GM12878 (cell line): ENCODE data around the gene OPRPN. TPM values are rescaled to one million over a fixed set of nuclear protein-coding genes. Genes with fewer than 3 reads are reported as not detected.

ENCODE experiments used
- DPF2 ChIP-seq: fragments of 450-650 bp; IDR thresholded peaks from 2 replicates; pipeline ENCODE4 v1.6.1; 2017; ENCODE audit warnings: mild to moderate bottlenecking
- HDAC6 ChIP-seq: fragments of 200-600 bp; sonication (generic); IDR thresholded peaks from one replicate; pipeline ENCODE4 v1.8.0; 2017; ENCODE audit warnings: antibody characterized with exemption; ENCODE audit not compliant: unreplicated experiment
- MXI1 ChIP-seq: fragments of 150-350 bp; IDR thresholded peaks from 2 replicates; pipeline ENCODE4 v1.6.1; 2011; ENCODE audit warnings: low read depth, mild to moderate bottlenecking, inconsistent platforms, low read length, improper control_type of control experiment
- MYB ChIP-seq: fragments of 150-350 bp; IDR thresholded peaks from 2 replicates; pipeline ENCODE4 v1.6.1; 2014; ENCODE audit warnings: mild to moderate bottlenecking, low read depth, low read length, borderline replicate concordance
- POLR2A ChIP-seq: IDR thresholded peaks from 2 replicates; pipeline ENCODE4 v1.6.1; 2011; ENCODE audit warnings: low read depth, mild to moderate bottlenecking, low read length
- POU2F2 ChIP-seq: IDR thresholded peaks from 3 replicates; pipeline ENCODE4 v1.6.1; 2011; ENCODE audit warnings: low read depth, mild to moderate bottlenecking, low read length, borderline replicate concordance
- STAT3 ChIP-seq: IDR thresholded peaks from 2 replicates; pipeline ENCODE4 v1.6.1; 2011; ENCODE audit warnings: low read depth, low read length, improper control_type of control experiment
- TAF1 ChIP-seq: IDR thresholded peaks from 2 replicates; pipeline ENCODE4 v1.6.1; 2011; ENCODE audit warnings: mild to moderate bottlenecking, low read depth, low read length, borderline replicate concordance
- WRNIP1 ChIP-seq: IDR thresholded peaks from 2 replicates; pipeline ENCODE4 v1.6.1; 2011; ENCODE audit warnings: low read depth, low read length, improper control_type of control experiment, borderline replicate concordance
- YBX1 ChIP-seq: fragments of 450-650 bp; IDR thresholded peaks from 2 replicates; pipeline ENCODE4 v1.6.1; 2016; ENCODE audit warnings: antibody characterized with exemption
- ZNF217 ChIP-seq: fragments of 450-650 bp; IDR thresholded peaks from 2 replicates; pipeline ENCODE4 v1.6.1; 2017; ENCODE audit warnings: antibody characterized with exemption, mild to moderate bottlenecking
- ZSCAN29 ChIP-seq: fragments of 450-650 bp; IDR thresholded peaks from 2 replicates; pipeline ENCODE4 v1.6.1; 2017; ENCODE audit warnings: mild to moderate bottlenecking, moderate library complexity
- ZZZ3 ChIP-seq: IDR thresholded peaks from 2 replicates; pipeline ENCODE4 v1.6.1; 2011; ENCODE audit warnings: low read depth; ENCODE audit not compliant: control insufficient read depth, insufficient read length
- polyA plus RNA-seq, 11 experiments: library from polyadenylated mRNA; depleted of rRNA in 4 of 11; unstranded in 6 of 11; stranded (reverse) in 5 of 11; fragments of >200 nt; fragmentation: Nextera tagmentation in 4 of 11; fragmentation: Illumina TruSeq in 1 of 11; extraction: Ambion mirVana in 4 of 11; extraction: Trizol in 1 of 11; gene quantifications; 1 replicate in 1 of 11; 2 replicates in 10 of 11; pipeline versions ENCODE4 v1.2.1 to v1.2.3, GENCODE V29; 2011 to 2016; ENCODE audit warnings: inconsistent platforms in 2 of 11, missing spikeins in 2 of 11, low read depth in 1 of 11
- total RNA-seq, 4 experiments: library from RNA; depleted of rRNA in 3 of 4; stranded (reverse); fragments of >200 nt in 3 of 4; fragmentation: Illumina TruSeq in 1 of 4; extraction: Trizol in 1 of 4; gene quantifications; 2 replicates each; pipeline versions ENCODE4 v1.2.1 to v1.2.3, GENCODE V29; 2013 to 2021
- TF ChIP-seq, protein P1 (sequence below): fragments of 450-650 bp; IDR thresholded peaks from 2 replicates; pipeline ENCODE4 v1.6.1; 2014; ENCODE audit warnings: mild to moderate bottlenecking
- TF ChIP-seq, protein P2 (sequence below): IDR thresholded peaks from 2 replicates; pipeline ENCODE4 v1.6.1; 2012; ENCODE audit warnings: low read depth, low read length, improper control_type of control experiment
- TF ChIP-seq, protein P3 (sequence below): IDR thresholded peaks from 2 replicates; pipeline ENCODE4 v1.6.1; 2012; ENCODE audit warnings: improper control_type of control experiment, low read depth, low read length; ENCODE audit not compliant: insufficient replicate concordance
- TF ChIP-seq, protein P4 (sequence below): fragments of 450-650 bp; IDR thresholded peaks from 2 replicates; pipeline ENCODE4 v1.6.1; 2017; ENCODE audit warnings: mild to moderate bottlenecking, low read depth, inconsistent platforms; ENCODE audit not compliant: poor library complexity, severe bottlenecking
- TF ChIP-seq, protein P5 (sequence below): fragments of 150-350 bp; IDR thresholded peaks from 2 replicates; pipeline ENCODE4 v1.6.1; 2016; ENCODE audit warnings: low read depth, low read length

The OPRPN gene
- total and polyA plus RNA-seq, 10 of the 15 experiments (the other 5 are each of a cell fraction or from before 2014, with no cell fraction given): 0.16 to 0.33 TPM; not detected in 8

DNA sequence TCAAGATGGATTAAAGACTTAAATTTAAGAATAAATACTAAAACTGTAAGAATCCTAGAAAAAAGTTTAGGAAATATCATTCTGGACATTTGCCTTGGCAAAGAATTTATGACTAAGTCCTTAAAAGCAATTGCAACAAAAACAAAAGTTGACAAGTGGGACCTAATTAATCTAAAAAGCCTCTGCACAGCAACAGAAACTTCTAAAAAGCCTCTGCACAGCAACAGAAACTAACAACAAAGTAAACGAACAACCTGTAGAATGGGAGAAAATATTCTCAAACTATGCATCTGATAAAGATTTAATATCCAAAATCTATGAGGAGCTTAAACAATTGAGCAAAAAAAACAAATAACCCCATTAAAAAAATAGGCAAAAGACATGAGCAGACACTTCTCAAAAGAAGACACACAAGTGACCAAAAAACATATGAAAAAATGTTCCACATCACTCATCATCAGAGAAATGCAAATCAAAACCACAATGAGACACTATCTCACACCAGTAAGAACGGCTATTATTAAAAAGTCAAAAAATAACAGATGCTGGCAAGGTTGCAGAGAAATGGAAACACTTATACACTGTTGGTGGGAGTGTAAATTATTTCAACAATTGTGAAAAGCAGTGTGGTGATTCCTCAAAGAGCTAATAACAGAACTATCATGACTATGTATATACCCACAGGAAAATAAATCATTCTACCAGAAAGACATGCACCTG is 5.5 kb upstream of the OPRPN start (continued):
- TF ChIP-seq DPF2 (0 out of 2 replicates have a peak, but pooled peaks have one; percentile 58), ZNF217 (peak; percentile 61; the same call in 1 of the 2 replicates), TAF1 (no peak), HDAC6 (no peak), ZZZ3 (no peak), WRNIP1 (no peak), YBX1 (no peak), ZSCAN29 (no peak), POLR2A (no peak), STAT3 (no peak), MXI1 (no peak), POU2F2 (peak; percentile 75; the same call in 1 of the 3 replicates), MYB (no peak)
- TF ChIP-seq, protein P1, sequence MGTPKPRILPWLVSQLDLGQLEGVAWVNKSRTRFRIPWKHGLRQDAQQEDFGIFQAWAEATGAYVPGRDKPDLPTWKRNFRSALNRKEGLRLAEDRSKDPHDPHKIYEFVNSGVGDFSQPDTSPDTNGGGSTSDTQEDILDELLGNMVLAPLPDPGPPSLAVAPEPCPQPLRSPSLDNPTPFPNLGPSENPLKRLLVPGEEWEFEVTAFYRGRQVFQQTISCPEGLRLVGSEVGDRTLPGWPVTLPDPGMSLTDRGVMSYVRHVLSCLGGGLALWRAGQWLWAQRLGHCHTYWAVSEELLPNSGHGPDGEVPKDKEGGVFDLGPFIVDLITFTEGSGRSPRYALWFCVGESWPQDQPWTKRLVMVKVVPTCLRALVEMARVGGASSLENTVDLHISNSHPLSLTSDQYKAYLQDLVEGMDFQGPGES: no peak
- TF ChIP-seq, protein P2, sequence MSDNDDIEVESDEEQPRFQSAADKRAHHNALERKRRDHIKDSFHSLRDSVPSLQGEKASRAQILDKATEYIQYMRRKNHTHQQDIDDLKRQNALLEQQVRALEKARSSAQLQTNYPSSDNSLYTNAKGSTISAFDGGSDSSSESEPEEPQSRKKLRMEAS: no peak
- TF ChIP-seq, protein P3, sequence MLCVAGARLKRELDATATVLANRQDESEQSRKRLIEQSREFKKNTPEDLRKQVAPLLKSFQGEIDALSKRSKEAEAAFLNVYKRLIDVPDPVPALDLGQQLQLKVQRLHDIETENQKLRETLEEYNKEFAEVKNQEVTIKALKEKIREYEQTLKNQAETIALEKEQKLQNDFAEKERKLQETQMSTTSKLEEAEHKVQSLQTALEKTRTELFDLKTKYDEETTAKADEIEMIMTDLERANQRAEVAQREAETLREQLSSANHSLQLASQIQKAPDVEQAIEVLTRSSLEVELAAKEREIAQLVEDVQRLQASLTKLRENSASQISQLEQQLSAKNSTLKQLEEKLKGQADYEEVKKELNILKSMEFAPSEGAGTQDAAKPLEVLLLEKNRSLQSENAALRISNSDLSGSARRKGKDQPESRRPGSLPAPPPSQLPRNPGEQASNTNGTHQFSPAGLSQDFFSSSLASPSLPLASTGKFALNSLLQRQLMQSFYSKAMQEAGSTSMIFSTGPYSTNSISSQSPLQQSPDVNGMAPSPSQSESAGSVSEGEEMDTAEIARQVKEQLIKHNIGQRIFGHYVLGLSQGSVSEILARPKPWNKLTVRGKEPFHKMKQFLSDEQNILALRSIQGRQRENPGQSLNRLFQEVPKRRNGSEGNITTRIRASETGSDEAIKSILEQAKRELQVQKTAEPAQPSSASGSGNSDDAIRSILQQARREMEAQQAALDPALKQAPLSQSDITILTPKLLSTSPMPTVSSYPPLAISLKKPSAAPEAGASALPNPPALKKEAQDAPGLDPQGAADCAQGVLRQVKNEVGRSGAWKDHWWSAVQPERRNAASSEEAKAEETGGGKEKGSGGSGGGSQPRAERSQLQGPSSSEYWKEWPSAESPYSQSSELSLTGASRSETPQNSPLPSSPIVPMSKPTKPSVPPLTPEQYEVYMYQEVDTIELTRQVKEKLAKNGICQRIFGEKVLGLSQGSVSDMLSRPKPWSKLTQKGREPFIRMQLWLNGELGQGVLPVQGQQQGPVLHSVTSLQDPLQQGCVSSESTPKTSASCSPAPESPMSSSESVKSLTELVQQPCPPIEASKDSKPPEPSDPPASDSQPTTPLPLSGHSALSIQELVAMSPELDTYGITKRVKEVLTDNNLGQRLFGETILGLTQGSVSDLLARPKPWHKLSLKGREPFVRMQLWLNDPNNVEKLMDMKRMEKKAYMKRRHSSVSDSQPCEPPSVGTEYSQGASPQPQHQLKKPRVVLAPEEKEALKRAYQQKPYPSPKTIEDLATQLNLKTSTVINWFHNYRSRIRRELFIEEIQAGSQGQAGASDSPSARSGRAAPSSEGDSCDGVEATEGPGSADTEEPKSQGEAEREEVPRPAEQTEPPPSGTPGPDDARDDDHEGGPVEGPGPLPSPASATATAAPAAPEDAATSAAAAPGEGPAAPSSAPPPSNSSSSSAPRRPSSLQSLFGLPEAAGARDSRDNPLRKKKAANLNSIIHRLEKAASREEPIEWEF: no peak
- TF ChIP-seq, protein P4, sequence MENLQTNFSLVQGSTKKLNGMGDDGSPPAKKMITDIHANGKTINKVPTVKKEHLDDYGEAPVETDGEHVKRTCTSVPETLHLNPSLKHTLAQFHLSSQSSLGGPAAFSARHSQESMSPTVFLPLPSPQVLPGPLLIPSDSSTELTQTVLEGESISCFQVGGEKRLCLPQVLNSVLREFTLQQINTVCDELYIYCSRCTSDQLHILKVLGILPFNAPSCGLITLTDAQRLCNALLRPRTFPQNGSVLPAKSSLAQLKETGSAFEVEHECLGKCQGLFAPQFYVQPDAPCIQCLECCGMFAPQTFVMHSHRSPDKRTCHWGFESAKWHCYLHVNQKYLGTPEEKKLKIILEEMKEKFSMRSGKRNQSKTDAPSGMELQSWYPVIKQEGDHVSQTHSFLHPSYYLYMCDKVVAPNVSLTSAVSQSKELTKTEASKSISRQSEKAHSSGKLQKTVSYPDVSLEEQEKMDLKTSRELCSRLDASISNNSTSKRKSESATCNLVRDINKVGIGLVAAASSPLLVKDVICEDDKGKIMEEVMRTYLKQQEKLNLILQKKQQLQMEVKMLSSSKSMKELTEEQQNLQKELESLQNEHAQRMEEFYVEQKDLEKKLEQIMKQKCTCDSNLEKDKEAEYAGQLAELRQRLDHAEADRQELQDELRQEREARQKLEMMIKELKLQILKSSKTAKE: peak; percentile 78
- TF ChIP-seq, protein P5, sequence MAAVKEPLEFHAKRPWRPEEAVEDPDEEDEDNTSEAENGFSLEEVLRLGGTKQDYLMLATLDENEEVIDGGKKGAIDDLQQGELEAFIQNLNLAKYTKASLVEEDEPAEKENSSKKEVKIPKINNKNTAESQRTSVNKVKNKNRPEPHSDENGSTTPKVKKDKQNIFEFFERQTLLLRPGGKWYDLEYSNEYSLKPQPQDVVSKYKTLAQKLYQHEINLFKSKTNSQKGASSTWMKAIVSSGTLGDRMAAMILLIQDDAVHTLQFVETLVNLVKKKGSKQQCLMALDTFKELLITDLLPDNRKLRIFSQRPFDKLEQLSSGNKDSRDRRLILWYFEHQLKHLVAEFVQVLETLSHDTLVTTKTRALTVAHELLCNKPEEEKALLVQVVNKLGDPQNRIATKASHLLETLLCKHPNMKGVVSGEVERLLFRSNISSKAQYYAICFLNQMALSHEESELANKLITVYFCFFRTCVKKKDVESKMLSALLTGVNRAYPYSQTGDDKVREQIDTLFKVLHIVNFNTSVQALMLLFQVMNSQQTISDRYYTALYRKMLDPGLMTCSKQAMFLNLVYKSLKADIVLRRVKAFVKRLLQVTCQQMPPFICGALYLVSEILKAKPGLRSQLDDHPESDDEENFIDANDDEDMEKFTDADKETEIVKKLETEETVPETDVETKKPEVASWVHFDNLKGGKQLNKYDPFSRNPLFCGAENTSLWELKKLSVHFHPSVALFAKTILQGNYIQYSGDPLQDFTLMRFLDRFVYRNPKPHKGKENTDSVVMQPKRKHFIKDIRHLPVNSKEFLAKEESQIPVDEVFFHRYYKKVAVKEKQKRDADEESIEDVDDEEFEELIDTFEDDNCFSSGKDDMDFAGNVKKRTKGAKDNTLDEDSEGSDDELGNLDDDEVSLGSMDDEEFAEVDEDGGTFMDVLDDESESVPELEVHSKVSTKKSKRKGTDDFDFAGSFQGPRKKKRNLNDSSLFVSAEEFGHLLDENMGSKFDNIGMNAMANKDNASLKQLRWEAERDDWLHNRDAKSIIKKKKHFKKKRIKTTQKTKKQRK: no peak
